GM21576 (cell line): ENCODE measurements around the gene CAMKMT.

Experiments used
- ATAC-seq: cut with Tn5 transposase; IDR thresholded peaks from one replicate; pipeline ENCODE4 v1.9.1; 2021; ENCODE audit warnings: mild to moderate bottlenecking, moderate library complexity; ENCODE audit not compliant: unreplicated experiment

Gene CAMKMT

DNA sequence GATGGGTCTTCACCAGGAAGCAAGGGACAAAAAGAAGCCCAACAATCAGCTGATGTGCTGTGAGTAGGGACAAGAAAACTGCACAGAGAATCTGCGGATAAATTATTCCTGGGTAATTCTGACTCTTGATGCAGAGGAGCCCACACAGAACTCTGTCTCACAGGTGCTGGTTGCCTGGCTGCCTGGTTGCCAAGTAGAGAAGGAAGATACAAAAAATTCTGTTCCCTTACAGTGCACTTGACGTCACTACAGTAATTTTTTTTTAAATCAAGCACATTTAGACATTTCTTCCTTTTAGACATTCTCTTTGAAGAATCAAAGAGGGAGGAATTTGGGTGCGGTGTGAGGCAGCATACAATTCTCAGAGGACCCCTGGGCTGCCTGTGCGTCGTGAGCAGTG is 427.7 kb downstream of the CAMKMT start:
- ATAC-seq, result no peak

DNA sequence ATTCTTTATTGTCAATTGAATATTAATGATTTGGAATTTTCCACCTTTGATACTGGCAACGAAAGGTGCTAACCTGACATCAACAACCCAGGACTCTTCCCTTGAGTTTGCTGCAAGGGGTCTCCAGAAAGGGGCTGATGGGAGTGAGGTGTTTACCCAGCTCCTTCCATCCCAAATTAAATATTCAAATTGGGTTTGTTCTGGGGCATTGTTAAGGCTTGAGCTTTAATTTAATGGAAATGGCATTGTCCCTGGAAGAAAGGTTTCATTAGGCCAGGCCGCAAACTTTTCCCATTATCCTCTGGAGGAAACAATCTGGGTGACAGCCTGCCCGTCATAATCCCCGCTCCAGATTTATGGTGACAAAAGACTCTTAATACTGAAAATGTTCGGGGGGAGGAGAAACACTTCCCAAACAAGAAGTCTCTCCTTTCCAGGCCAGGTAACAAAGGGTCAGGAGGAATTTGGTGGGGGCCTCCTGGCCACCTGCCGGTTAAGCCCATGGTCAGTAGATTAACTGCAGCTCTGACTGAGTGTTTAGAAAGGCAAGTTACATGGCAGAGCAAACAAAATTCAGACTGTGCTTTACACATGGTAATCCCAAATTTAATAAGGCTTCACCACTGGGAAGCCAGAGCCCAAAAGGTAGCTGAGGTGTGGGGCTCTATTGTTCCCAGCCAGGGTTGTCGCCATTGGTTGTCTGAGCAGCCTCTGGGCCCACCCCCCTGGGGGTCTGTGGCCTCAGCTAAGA is 428.4 kb downstream of the CAMKMT start:
- no peak for ATAC-seq

DNA sequence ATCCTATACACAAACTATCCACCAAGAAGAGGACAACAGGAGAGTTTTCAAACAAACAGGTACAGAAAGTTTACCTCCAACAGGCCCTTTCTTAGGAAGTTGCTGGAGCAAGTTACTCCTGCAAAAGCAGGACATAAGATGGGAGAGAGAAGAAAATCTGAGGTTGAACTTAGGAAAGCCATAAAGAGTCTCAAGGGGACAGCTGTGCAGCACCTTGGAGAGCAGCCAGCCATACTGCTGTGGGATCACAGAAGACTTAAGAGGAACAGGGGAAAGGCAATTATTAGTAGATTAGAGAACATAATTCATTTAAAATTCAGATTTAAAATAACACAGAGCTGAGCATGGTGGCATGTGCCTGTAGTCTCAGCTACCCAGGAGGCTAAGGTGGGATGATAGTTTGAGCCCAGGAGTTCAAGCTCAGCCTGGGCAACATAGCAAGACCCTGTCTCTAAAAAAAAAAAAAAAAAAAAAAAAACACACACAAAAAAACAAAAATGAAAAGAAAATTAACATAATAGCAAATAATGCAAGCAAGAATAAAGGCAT is 431.6 kb downstream of the CAMKMT start:
- ATAC-seq, result no peak

DNA sequence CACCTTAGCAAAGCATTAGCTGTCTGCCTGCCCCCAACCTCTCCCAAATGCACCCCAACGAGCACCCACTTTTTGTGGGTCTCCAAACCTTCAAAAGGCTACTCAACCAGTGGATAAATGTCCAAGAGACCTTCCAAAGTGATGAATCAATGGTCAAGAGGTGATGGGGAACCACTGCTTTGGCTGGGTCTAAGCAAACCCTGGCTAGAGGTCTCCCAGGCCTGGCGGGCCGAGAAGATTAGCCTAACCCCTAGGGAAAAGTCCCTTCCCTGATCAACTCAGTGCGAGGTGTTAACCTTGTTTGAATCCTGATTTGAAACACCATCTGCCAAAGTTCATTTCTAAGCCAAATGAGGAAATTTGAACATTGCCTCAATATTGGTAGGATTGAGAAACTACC is 435.0 kb downstream of the CAMKMT start:
- ATAC-seq, result no peak

DNA sequence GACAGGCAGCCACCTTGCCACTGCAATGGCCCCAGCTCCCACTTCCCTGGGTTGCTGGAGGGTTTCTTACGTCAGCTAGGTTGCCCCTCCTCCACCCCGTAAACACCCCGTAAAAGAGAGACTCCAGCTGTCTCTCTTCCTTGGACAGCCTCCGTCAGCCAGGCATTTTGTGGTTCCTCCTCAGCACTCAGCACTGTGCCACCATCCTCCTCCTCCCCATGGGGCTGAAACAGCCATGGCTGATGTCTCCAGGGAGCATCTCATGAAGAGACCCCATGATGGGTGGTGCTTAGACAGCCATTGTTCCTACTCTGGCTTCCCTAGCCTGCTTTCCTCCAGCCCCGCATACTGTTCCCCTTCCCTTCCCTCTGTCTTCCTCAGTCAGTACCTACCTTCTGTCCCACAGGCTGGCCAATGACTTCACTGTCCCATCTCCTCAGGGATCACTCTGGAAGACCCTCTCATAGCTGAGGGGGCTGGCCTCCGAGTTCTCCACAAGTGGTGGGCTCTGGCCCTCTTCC is 436.5 kb downstream of the CAMKMT start:
- ATAC-seq, result no peak

DNA sequence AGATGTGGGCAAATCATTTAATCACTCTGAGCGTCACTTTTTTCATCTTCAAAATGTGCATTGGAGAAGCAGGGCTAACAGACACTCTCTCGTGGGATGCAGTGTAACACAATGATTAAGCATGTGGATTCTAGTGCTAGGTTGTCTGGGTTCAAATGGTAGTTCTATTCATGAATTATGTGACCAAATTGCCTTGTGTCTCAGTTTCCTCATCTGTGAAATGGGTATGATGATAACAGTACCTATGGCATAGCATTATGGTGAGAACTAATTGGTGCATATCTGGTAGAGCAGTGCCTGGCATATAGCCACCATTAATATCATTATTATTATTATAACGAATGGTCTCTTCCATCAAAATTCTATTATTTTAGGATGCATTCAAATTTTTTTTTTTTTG is 437.4 kb downstream of the CAMKMT start:
- ATAC-seq, result no peak

DNA sequence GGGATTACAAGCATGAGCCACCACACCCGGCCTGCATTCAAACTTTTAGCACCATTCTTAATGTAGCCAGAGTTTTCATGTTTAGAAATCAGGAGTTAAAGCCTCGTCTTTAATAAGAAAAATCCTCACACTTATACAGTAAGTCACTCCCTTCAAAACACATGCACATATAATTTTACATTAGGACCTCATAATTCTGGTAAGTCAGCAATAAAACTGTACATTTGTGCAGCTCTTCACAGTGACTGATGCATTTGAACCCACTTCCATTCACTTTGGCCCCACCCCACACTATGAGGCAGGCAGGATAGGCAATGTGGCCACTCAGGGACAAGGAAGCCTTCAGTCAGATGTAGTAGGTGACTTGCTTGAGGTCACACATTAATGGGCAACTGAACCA is 438.0 kb downstream of the CAMKMT start:
- ATAC-seq, result no peak

DNA sequence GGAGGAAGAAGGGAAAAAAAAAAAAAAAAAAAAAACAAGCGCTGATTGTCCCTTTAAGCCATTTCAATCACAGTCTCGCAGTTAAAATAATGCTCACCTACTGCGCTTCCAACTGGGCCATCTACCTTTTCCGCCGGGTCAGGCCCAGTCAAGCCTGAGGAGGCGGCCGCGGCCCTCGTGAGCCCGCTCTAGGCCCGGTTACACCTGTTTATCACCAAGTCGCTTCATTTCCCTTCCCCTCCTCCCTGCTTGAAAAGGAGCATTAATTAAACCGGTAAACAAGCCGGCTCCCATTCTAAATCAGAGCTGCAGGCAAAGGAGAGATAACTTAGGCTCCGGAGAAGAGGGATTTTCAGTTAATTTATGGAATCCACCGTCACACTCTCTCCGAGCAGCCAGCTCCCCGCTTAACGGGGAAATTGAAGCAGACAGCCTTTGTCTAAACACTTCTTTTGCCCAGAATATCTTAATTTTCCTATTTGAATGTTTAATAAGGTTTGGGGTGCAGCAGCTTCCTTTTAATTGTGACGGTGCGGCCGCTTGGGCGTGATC is 439.6 kb downstream of the CAMKMT start:
- ATAC-seq, result no peak

DNA sequence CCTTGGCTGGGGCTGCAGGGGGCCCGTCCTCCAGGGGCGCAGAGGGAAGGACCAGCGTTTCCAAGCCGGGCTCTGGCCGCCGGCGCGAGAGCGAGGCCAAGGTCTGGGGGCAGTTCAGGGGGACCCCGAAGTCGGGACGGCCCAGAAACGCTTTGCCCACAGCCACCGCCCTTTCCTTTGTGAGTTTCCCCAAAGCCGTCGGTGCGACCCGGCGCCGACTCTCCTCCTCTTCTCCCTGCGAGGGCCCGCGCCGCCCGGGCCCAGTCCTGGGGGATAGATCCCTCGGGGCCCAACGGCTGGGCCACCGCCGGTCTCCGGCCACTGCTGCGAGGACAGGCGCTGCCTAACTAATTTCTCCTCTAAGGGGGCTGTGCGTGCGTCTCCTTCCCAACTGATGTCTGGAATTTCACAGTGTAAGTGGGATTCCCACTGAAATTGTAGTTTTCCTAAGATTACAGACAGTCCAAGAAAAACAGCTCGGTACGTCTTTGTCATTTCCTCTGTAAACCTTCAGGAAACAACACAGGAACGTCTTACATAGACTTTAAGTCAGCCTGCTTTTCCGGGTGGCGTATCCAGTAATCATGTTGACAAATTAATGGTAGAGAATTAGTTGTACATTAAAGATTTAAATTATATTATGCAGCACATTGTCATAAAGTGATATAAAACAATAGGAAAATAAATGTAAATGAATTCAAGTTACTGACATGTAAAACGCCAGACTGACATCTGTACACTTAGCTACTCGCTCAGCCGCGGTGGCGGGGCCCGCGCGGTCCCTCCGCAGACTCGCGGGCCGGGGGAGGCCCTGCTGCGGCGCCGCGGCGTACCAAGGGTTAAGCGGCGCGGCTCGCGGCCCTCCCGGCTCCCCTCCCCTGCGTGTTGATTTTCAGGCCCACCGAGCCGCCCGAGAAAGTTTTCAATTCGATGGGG is 440.4 kb downstream of the CAMKMT start:
- ATAC-seq, result no peak

DNA sequence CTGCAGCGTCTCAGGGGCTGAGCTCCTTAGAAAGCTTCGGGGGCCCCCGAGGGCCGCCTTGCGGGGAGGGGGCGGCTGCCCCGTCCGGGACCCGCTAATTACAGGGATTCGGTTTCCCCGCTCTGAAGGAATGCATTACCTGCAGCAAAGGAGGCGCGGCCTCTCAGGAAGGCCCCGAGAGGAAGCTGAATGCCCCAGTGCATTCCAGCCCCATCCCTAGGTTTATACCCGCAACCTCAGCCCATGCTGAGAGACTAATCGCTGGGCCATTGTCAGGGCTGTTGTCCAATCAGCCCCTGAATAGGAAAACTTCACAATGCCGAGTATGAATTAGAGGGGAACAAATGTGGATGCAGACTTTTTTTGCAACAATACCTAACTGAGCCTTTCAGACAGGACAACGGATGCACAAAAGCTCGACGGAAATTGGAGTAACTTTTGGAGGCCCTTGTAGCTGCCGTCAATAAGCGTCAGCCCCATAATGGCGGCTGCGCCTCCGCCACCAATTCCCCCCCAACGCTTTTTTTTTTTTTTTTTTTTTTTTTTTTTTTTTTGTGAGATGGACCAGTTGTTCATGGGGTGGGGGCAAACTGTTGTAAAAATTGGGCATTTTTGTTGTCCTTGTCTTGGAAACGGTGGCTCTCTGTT is 441.2 kb downstream of the CAMKMT start:
- ATAC-seq, result no peak

DNA sequence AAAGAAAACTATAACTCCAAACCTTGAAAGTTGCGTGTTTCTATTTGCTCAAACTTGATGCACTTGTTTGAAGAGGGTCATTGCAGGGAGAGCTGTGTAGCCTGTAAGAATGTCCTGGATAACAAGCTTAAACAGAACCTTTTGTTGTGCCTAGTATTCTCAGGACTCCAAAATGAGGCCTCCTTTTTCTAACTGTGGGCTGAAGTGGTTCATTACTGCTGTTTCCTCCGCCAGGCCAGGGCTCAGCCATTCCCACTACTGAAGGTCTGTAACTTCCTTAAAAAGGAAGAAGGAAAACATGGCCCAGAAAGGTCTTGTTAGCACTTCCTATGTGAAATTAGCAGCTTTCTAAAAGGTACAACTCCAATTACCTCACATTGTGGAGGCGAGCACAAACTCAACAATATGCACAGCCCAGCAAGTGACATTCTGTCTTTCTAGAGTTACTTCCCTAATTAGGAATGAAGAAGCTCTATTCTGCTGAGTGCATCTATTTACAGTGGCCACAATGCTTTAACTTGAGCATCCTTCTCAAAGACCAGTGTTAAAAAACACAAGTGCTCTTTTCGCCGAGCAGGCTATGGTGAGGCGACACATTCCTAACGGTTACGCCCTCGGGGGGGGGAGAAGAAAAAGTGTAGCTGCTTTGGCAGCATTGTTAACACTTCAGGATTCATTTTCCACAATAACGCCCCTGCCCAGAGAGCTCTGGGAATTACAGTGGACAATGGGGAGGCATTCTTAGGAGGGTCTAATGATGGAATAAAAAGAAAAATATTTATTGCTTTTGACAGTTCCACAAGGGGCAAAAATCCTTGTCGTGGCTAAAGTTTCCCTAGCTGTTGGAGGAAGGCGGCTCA is 442.9 kb downstream of the CAMKMT start:
- no peak for ATAC-seq

DNA sequence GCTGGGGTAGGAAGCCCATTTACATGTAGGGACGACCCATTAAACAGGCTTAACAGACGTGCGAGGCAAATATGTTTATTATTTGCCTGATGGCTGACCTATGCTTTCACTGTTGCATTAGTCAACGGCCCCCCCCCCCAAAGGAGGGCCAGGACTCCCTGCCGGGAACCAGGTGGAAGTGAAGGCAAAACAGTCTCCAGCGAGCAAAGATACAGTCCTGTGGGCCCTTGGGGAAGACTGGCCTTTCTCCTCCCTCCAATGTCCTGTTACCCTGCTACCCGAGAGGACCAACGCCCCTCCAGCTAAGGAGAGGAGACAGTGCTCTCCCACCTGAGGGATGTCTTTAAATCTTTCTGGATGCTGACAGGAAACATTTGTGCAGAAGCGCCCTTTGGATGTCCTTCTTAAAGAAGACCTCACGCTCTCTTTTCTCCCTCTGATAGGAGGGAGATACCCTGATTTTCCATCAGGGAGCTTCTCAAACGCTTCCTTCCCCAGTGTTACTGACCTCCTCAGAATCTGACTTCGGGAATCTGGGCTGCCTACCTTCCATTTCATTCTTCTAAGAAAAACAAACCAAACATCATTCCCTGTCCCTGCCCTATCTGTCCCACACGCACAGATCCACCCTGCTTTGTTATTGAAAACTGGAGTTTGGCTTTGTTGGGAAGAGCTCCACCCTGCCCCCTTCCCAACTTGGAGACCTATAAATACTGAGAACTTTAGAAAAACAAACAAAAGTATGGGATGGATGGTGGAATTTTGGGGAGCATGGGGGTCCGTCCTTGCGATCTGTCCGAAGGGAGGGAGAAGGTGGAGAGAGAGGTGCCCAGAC is 443.9 kb downstream of the CAMKMT start:
- ATAC-seq, result no peak

DNA sequence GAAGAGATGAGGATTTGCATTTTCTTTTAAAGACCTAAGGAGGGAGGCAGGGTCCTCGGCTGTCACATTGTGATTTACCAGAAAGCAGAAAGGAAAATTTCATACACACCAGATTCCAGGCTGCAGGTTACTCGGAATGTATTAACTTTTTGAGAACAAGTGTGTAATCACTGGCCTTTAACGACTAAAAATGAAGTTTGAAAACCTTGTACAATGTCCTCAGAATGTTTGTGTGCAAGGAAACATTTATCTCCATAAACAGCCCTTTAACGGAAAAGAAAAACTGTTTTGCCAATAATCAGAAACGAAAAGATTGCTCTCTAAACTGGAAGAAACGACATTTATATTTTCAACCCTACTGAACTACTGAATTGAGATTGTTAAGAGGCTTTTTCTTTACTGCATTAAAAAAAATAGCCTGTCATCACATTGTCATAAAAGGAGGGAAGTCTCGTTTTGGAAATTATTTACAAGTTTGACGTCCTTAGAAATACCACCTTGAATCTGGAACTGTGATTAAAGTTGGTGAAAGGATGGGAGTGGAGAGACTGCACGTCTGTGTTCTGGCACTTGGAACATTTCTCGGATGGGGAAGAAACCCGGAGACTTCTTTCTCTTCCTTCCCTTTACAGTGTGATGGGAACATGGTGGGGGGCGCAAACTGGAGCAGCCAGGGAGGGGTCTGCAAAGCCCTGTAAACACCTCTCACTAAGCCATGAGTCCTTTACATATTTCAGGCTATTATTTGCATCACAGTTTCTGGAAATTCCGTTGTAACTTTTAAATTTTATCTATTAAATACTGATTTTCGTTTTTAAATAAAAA is 445.7 kb downstream of the CAMKMT start:
- ATAC-seq, result no peak

DNA sequence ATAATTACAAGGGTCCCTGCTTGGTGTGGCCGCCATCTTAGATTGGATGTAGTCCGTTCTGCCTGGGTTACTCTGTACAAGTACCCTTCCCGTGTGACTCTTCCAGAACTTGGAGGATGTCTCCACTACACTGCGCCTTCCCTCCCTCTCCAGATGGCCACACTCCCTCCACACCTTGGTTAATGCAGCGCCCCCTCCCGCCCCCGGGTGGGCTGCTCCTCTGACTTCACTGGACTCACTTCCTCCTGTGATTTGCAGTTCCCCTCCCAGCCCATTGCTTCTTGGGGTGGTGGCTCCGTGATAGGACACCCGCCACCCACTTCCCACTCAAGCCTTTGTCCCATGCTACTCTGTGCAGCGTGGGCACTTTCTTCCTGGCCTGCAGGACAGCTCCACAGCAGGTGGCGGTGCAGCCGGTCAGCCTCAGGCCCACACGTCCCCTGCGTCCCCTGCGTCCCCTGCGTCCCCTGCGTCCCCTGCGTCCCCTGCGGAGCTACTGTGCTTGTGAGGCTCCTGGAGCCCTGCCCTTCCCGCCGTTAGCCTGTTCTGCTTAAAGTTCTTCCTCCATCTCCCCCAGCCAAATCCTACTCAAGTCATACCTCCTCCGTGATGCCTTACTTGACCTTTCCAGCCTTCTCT is 449.3 kb downstream of the CAMKMT start:
- no peak for ATAC-seq

DNA sequence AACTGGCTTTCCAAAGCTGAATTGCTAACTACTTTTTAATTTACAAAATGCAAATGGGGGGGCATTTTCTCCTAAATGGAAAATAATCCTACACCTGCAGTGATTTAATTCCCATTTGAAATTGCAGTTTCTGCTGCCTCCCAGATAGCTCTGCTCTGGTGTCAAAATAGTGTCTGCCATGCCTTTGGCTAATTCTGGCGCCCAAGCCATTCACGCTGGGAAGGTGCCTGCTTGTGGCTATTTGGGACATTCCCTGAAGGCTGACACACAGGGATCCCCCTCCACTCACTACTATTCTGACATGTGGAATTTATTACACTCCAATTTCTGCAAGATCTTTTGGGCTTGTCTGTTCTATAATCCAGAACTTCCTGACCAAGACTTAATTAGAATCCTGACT is 451.4 kb downstream of the CAMKMT start:
- no peak for ATAC-seq

DNA sequence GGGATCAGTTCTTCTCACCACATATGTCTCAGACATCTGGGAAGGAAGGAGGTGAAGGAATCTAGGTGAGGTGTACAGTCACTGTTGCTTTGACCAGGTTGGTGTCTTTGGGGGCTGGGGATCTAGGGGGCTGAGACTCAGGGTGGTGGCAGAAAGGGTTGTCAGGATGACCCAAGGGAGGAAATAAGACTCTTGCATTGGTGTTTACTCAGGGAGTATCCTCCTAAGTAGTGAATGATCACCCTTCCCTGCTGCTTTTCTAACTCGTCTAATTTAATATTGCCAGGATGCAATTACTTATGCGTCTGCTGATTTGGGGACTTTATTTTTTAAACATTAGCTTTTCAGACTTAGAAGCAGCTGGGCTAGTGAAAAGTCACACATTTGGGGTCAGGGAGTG is 451.9 kb downstream of the CAMKMT start:
- ATAC-seq, result no peak

DNA sequence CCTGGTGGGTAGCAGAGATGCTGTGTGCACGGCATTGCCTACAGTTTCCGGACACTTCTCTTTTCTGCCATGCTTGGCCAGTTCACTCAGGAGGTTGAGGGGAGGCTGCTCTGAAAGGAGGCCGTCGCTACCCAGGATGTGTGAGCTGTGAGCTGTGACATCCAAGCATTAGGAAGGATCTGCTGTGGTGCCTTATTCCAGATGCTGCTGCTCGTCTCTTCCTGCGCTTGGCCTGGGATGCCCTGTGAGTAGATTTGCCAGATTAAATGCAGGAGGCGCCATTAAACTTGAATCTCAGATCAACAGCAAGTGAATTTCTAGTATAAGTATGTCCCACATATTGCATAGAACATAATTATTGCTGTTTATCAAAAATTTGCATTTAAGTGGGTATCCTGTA is 455.5 kb downstream of the CAMKMT start:
- ATAC-seq, result no peak
